GM18861 (cell line): ENCODE measurements around the gene HS3ST3A1.
"Not testable (repeated sequence)": the region's sequence is repeated elsewhere in the genome, so short reads cannot be mapped to it uniquely, and the experiment has no call there.

Experiments used
- ATAC-seq: cut with Tn5 transposase; IDR thresholded peaks from one replicate; pipeline ENCODE4 v1.9.1; 2021; ENCODE audit not compliant: unreplicated experiment

Gene HS3ST3A1

DNA sequence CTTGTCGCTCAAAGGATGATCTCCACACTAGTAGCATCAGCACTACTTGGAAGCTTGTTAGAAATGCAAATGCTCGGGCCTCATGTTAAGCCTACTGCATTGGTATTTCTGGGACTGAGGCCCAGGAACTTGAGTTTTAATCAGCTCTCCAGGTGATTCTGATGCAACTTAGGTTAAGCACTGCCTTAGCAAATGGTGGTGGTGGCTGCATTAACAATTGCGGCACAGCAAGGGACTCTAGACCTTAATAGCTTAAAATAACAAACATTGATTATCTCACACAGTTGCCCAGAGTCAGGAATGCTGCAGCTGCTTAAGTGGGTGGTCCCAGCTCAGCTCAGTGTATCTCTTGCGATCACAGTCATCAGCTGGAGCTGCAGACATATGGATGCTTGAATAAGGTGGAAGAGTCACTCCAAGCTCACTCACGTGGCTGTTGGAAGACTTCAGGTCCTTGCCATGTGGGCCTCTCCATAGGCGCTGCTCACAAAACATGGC lies 25.8 kb downstream of the HS3ST3A1 start:
- no peak for ATAC-seq

DNA sequence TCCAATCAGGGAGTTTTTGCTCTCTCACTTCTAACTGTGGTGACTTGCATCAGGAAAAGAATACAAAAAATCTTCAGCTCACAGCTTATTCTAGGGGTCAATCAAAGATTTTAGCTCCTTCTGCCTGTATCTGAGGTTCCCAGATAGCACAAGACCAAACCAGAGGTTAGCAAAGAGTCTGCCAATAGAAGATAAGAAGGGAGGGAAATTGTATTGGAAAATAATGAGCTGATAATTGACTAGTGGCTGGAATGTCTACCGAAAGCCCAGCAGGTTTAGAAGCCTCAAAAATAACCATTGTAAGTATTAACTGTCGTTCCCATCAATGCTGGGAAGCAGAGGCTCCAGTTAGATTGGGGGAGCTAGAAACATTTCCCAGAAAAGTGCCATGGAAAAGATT lies 26.3 kb downstream of the HS3ST3A1 start:
- ATAC-seq, result no peak

DNA sequence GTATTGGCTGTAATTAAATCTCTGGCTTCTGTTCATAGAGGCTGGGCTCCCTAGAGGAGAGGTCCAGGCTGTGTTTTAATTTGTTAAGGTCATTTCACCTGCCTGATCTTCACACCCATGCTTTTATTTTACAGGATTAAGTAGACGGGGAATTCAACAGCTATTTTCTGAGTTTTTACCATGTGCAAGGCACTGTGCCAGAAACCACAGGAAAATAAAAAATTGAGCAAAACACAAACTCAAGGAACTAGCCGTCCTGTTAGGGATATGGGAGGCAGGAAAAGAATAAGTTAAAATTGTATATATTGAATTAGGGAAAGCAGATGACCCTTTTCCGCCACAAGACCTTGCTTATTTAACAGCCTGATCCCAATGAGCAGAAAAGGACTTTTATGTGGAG lies 29.1 kb downstream of the HS3ST3A1 start:
- ATAC-seq, result no peak

DNA sequence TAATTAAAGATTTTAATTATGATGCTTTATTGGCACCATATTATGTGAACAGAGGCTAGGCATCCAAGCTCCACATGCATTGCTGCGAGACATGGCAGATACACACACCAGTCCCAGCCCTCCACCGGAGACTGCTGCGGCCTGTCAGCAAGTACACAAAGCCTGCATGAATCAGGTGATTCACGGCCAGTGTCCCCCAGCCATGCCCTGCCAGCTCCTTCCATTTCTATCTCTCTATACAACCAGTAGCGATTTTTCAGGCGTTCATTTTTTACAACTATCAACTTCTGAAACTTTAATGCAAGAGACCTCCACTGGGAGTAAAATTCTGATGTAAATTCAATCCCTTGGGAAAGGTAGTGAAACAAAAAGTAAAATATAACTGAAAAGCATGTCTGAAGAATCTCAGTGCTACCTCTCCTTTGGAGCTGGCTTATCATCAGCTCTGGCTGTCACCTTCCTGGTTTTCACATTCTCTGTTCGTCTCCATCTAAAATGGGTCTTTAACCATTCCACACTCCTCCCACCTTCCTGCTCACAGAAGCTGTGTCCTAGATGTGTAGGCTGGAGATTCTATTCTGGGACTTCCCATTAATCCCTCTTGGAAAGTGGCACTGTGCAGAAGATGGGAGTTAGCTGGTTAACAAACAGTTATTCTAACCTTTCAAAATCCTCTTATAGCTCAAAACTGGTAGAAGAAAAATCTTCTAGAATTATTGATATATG lies 32.2 kb downstream of the HS3ST3A1 start:
- no peak for ATAC-seq

DNA sequence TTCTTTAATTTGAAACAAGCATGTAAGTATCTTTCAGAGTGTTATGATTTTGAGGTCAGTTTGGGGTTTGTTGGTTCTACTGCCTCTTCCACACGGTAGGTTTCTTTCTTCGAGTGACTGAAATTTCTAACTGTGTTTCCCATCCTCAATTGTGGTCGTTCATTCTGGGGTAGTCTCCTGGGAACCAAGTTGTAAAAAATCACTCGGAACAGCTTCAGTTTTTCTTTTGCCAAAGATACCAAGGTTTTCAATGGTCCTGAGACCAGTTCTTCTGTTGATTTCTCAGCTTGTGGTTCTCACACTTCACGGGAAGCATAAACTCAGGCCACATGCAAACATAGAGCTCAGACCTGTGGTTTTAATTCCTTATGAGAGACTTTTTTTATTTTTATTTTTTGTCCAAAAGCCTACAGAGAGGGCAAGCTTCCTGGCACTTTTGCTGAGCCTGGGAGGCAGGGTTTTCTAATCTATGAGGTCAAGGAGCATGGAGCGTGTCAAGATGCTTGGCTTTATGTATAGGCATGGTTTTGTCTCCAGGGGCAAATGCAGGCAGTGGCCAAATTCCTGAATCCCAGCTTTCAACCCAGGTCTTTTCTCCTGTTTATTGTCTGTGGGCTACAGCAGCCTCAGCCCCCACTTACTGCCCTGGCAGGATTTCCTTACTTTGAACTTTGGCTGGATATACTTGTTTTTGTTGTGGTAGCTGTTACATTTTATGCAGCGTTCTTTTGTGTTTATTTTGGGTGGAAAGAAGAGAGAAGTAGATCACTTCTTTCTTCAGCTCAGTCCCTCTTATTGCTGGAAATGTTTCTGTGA lies 32.9 kb downstream of the HS3ST3A1 start:
- ATAC-seq, result no peak

DNA sequence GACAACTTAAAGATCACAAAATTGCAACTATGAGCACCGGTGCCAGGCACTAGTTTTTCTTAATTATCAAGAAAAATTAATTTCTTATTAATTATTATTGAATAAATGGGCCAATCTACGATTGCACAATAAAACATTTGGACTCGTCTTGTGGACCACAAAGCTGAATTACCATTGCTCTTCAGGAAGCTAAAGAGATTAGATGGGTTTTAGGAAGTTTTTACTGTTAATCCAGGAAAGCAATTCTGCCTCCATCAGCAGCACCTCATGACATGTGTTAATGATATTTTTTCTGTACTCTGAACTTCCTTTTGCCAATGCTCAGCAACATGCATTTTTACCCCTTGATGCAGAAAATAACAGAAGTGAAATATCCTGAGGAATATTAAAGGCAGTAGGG lies 37.9 kb downstream of the HS3ST3A1 start:
- ATAC-seq, result no peak

DNA sequence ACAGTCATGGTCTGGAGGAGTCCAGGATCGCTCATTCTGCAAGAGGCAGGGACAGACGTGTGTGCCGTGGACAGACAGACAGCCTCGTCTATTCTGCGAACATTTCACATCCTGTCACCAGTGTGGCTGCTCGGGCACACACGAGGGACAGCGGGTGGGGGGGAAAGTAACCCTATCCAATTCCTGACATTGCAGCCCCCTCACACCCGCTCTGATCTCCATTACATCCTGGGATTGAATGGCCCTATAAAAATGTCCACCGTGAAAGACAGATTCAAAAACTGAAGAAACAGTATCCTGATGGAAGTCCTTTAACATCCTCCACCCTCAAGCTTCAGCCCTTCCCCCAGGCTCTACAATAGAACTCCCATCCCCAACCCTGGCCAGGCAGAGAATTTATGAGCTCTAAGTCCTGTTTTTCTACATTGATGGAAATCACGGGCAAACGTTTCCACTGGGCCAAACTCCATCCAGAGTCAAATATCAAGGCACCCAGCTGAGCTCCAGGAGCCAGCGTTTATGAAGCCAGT lies 39.4 kb downstream of the HS3ST3A1 start:
- ATAC-seq, result no peak

DNA sequence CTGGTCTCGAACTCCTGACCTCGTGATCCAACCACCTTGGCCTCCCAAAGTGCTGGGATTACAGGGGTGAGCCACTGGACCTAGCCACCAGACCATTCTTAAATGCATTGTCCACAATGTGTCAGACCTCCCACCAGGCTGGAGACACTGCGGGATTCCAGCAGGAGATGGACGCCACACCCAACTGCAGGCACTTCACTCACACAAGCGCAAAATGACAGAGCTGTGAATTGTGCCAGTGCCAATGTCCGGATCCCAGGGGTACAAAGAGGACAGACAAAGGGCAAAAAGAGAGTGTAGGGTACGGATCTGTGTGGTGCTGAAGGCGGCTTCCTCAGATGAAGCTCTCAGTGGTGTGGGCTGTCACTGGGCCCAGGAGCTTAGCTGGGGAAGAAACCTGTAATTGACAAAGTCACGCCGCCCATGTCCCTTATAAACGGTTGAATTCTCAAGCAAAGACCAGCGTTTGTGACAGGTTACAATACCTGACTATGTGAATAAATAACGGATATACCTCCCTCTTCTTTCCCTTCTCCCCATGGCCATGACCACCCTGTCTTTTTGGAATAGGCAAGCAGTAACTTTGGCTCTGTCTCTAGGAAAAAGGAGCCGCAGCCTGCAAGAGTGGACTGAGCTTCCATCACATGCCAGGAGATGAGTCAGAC lies 40.0 kb downstream of the HS3ST3A1 start:
- ATAC-seq, result no peak

DNA sequence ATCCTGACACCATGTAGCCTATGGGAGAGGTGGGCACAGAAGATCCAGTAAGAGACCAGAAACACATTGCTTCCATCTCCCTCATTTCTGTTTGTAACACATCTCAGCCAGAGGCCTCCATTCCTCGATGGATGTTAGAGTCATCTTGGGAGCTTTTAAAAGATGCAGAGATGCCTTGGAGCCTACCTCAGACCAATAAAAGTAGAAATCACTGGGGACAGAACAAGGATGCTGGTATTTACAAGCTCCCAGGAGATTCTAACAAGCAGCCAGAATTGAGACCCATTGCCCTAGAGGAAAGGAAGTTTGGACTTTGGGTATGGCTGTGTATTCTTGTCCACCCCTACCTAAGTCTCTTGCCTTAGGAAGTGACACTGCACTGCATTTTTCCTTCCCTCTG lies 40.8 kb downstream of the HS3ST3A1 start:
- ATAC-seq, result no peak

DNA sequence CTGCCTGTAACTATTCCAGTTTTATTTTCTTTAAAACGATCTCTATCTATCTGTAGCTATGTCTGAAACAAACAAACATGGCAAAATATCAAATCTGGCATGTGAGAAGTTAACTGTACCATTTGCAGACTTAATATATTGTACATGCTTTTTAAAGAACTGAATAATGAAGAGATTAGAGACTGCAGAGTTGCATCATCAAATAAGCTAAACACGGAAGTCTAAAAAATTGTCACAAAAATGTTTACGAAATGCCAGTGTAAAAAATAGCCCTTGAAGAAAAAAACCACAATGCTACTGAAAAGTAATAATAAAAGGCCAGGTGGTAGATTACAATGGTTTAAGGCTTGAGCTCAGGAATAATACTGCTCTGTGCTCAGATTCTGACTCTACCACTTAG lies 43.1 kb downstream of the HS3ST3A1 start:
- no peak for ATAC-seq

DNA sequence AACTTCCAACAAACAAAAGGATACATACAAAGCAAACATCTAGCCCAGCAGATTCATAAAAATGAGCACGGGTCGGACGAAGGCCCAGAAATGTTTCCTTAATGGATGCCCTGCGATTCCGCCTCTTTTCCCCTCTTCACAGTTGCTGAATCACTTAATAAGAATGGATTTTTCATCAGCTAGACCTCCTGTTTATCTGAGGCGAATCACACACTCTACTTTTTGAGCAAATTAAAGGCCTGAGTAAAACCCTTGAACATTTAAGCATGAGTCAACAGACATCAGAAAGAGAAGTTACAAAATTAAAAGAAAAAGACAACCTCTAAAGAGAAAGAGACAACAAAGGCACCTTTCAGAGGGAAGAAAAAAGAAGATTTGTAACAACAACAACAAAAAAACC lies 44.7 kb downstream of the HS3ST3A1 start:
- no peak for ATAC-seq

DNA sequence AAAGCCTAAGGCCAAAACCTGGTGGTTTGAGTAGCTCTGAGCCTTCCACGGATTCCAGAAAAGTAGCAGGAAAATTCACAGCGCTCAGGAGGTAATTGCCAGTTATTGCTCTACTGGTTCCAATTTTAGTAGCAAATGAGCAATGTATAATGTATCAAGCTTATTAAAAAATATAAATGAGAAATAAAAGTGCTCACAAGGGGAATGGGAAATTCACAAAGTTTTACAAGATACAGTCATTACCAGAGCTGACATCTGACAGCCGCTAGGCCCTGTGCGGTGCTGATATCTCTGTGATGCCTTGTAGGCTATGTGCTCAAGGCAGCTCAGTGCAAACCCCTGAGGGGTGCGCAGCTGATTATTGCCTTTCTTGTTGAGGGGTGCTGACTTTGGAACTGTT lies 47.5 kb downstream of the HS3ST3A1 start:
- no peak for ATAC-seq

DNA sequence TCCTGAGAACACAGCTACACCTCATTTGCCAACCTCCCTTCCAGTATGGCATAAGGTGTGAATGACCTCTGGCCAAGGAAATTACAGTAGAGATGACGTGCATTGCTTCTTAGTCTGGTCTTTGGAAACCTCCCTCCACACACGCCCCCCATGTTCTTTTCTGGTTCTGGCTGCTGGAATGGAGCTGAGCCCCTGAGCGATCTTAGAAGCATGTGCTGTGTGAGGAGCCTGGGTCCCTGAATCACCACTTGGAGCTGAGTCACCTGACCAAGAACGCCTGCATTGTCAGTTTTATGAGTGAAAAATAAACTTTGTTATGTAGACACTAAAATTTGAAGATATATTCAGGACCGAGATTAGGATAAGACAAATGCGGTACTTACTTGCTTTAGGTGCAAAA lies 51.4 kb downstream of the HS3ST3A1 start:
- ATAC-seq, result no peak

DNA sequence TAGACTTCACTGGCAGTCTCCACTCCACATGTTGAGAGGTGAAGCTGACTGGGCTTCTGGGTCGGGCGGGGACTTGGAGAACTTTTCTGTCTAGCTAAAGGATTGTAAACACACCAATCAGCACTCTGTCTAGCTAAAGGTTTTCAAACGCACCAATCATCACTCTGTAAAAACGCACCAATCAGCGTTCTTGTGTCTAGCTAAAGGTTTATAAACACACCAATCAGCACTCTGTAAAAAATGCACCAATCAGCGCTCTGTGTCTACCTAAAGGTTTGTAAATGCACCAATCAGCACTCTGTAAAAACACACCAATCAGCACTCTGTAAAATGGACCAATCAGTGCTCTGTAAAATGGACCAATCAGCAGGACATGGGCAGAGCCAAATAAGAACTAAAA lies 53.2 kb downstream of the HS3ST3A1 start:
- not testable (repeated sequence) for ATAC-seq

DNA sequence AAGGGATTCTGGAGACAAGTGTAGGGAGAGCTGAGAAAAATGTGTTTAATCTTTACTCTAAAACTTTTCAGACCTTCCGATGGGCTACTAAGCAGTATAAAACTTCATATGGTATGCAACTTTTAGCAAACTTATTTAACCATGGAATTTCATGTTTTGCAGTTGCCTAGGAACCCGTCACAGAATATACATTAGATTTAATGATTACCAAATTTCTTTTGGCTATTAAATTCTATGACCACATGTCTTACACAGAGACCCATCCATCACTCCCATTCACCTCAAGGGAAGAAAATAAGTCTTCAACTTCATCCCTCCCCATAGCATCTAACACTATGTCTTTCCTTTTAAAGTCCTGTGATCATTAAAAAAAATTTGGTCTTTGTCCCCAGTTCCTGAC lies 54.9 kb downstream of the HS3ST3A1 start:
- no peak for ATAC-seq

DNA sequence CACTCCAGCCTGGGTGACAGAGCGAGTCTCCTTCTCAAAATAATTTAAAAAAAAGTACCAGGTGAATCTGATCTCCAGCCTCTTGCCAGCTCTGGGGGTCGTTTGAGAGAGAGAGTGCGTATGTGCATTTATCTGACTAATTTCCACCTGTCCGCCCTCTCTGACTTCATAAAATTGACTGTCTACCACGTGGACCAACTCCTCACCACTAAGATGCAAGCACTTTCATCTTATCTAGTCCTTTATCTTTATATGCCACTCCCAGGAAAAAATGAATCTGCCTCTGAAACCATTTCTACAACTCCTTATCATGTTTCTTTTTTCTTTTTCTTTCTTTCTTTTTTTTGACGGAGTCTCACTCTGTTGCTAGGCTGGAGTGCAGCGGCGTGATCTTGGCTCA lies 55.8 kb downstream of the HS3ST3A1 start:
- no peak for ATAC-seq

DNA sequence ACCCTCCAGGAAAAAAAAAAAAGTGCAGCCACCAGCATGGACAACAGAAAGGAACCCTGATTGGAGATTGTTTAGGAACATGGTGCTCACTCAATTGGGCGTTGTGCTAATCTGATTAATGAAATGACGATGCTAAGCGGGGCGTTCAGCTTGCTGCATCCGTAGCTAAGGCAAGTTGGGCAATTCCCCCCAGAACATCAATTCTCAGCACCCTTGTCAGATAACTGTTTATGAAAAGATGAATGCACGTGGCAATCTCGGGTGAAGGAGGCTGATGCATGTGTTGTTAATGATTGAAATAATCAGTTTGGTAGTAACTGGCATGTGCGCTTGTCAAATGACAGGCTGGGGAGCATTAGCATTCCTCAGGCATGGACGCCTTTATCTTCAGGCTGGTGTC lies 57.0 kb downstream of the HS3ST3A1 start:
- no peak for ATAC-seq

DNA sequence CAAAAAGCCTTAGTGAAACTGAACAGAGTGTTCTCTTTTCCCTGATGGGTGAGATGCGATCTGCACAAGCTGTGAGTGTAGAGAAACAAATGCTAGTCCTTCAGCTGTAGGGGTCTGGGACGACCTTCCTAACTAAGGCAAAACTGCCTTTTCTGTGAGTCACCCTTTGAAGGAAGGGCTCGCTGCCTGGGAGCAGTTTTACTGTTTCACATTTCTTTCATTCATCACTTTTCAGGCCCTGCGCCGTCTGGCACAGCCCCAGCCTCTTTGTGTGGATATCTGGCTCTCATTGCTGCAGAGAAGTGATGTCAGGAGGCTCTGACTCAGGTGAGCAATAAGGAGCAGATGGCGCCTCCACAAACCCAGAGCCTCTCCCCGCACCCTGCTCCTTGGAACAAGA lies 57.4 kb downstream of the HS3ST3A1 start:
- ATAC-seq, result no peak

DNA sequence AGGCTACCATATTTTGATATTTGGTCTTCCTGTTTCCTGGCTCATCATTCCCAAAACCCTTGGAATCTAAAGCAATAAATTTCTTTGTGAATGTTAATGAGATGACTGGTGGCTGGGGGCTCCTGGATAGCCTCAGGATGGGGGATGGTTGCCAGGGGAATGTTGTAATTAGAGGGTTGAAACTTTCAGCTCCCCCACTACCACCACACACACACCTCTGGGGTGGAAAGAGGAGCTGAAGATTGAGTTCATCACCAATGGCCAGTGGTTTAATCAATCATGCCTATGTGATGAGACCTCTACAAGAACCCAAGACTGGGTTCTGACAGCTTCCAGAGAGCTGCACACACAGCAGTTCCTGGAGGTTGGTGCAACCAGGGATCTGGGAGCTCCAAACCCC lies 59.1 kb downstream of the HS3ST3A1 start:
- no peak for ATAC-seq

DNA sequence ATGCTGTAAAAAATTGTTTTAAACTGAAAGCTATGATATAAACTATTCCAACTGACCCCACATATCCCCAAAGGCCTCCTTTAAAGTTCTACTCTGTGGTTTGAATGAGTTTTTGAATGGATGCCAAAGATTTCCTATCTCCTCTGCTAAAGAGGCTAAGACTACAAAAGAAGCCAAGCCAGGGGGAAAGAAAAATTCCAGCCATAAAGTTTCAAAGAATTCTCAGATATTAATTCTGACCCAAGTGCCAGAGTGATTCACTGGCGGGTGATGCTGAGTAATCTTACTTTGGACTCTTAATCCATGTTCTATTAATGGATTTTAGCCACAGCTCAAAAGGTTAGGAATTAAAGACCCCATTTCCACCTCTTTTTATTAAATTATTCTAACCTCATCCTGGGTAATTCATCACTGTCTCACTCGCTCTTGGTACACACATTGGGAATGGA lies 60.7 kb downstream of the HS3ST3A1 start:
- ATAC-seq, result no peak

DNA sequence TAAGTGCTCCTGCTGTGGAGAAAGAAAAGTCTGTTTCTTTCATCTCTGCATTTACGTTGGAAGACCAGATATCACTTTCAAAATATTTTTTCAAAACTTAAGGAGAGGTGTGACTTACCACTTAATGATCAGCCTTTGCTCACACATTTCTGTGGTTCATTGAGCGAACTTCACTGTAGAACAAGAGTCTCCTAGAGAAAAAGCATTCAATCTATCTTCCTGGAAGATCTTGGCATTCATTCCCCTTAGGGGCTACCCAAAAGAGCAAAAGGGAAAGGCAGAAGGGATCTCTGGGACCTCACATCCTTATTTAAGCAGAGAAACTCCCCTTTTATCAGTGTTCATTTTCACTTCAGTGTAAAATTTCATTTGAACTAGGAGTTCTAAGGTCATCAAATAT lies 61.2 kb downstream of the HS3ST3A1 start:
- no peak for ATAC-seq

DNA sequence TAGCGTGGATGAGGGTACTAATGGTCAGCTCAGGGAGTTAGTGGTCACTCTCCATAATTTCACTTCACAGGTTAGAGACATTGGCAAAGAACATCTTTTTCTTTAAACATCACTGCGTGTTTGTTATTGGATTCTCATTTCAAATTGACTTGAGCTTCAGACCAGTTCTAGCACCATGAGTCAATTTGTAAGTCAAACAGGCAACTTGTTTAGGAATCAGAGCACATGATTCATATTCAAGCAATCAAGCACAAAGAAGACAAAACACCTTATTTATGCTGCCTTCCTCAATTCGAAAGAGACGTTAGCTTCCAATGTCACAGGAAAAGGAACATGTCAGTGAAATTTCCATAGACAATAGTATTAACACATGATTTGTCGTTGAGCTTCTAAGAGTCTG lies 62.3 kb downstream of the HS3ST3A1 start:
- no peak for ATAC-seq
